Brain microvascular endothelial cell (primary cell): Measurements from ENCODE around the gene MT1B.

Experiments used
- DNase-seq: peaks from one replicate; pipeline ENCODE4 v3.0.0-alpha.2; 2020
- H3K27ac ChIP-seq: fragments of 250-450 bp; sonication (Bioruptor Pico); 2 replicates; pipeline ENCODE4 v1.5.1; 2020; ENCODE audit warnings: mild to moderate bottlenecking, moderate library complexity
- H3K27me3 ChIP-seq: fragments of 250-450 bp; sonication (Bioruptor Pico); replicated peaks from 2 replicates; pipeline ENCODE4 v1.5.1; 2020; ENCODE audit warnings: mild to moderate bottlenecking
- H3K36me3 ChIP-seq: fragments of 250-450 bp; sonication (Bioruptor Pico); replicated peaks from 2 replicates; pipeline ENCODE4 v1.5.1; 2020; ENCODE audit warnings: mild to moderate bottlenecking
- H3K4me3 ChIP-seq: 2 replicates; pipeline ENCODE4 v1.5.1; 2011; ENCODE audit warnings: low read depth, mild to moderate bottlenecking, control low read depth, low read length, moderate library complexity
- in situ Hi-C: cut with HindIII; loops from 2 replicates; pipeline ENCODE4 v1.10.0; 2017; ENCODE audit warnings: low sequenced_read_pairs, low pct_ligation_motif_present
- TF ChIP-seq, protein P1 (sequence below): IDR thresholded peaks from 2 replicates; pipeline ENCODE4 v1.5.1; 2011; ENCODE audit warnings: low read depth, mild to moderate bottlenecking, moderate library complexity, low read length, control low read depth, inconsistent platforms; ENCODE audit errors: missing control alignments

Gene MT1B

GRCh38 chr16:56683424-56684172 is 31.9 kb downstream of the MT1B start:
- DNase-seq = no peak
- TF ChIP-seq, protein P1, sequence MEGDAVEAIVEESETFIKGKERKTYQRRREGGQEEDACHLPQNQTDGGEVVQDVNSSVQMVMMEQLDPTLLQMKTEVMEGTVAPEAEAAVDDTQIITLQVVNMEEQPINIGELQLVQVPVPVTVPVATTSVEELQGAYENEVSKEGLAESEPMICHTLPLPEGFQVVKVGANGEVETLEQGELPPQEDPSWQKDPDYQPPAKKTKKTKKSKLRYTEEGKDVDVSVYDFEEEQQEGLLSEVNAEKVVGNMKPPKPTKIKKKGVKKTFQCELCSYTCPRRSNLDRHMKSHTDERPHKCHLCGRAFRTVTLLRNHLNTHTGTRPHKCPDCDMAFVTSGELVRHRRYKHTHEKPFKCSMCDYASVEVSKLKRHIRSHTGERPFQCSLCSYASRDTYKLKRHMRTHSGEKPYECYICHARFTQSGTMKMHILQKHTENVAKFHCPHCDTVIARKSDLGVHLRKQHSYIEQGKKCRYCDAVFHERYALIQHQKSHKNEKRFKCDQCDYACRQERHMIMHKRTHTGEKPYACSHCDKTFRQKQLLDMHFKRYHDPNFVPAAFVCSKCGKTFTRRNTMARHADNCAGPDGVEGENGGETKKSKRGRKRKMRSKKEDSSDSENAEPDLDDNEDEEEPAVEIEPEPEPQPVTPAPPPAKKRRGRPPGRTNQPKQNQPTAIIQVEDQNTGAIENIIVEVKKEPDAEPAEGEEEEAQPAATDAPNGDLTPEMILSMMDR = peak; percentile 36
- H3K27ac ChIP-seq = no peak overlapping the region
- in situ Hi-C loops = no loop called here
- H3K27me3 ChIP-seq = no peaks in the 10 kb centered on the region
- no peaks in the 10 kb centered on the region for H3K36me3 ChIP-seq
- H3K4me3 ChIP-seq = peak overlapping the region; percentile 68

GRCh38 chr16:56684256-56684925 is 32.7 kb downstream of the MT1B start:
- no peaks in the 10 kb centered on the region for H3K36me3 ChIP-seq
- in situ Hi-C loops = no loop called here
- H3K27me3 ChIP-seq = no peaks in the 10 kb centered on the region
- no peak overlapping the region for H3K27ac ChIP-seq
- no peak for DNase-seq
- H3K4me3 ChIP-seq = no peak overlapping the region
- TF ChIP-seq, protein P1 = no peak

DNA sequence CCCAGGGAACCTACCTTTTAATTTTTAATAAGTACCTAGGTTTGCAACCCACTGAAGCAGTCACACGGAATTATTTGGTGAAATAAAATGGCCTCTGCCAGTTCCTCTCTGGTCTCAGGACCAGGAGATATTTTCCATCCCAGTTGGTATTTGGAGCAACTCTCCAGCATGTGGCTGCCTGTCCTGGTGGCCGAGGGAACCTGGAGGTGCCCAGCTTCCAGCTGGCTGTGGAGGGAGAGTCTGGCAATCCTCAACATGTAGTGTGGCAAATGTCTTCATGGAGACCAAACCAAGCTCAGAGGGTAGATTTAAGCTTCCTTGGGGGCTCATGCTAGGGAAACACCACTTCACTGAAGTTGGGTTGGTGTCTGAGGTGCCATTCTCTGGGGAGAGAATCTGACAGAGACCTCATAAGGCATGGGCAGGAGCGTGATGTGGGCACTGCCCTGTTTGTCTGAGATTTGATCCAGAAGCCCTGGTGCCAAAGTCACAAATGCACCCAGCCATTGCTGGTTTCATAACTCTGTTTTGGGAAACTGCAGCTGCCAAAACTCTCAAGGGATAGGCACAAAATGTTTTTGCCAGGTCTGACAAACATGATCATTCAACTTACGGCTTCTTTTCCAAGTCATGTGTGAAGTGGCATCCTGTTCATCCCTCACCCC is 33.4 kb downstream of the MT1B start:
- in situ Hi-C loops = no loop called here
- Histone ChIP-seq H3K27ac (no peak overlapping the region), H3K4me3 (no peak overlapping the region), H3K27me3 (no peaks in the 10 kb centered on the region), H3K36me3 (no peaks in the 10 kb centered on the region)
- TF ChIP-seq, protein P1 = no peak
- no peak for DNase-seq

DNA sequence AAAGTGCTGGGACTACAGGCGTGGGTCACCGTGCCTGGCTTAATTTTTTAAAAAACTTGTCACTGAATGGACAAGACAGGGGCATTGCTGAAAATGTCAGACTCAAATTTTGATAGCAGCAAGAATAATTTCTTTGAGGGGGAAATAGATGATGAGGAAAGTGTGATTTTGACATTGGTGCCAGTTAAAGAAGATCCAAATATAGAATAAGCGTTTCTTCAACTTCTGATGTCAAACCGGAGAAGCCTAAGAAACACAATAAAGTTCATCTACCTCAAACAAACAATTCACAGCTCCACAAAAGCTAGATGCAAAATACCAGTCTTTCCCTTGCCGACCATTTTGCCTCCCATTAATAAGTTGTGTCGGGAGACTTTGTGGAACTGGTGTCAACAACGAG is 35.1 kb downstream of the MT1B start:
- Histone ChIP-seq H3K4me3 (no peak overlapping the region), H3K36me3 (no peaks in the 10 kb centered on the region), H3K27me3 (no peaks in the 10 kb centered on the region), H3K27ac (no peak overlapping the region)
- in situ Hi-C loops = no loop called here
- TF ChIP-seq, protein P1 = no peak
- no peak for DNase-seq

- Histone ChIP-seq H3K4me3 (no peak overlapping the region), H3K36me3 (no peaks in the 10 kb centered on the region), H3K27ac (no peak overlapping the region), H3K27me3 (no peaks in the 10 kb centered on the region)
- DNase-seq = no peak
- in situ Hi-C loops = no loop called here
- TF ChIP-seq, protein P1 = peak; percentile 9
Observed at GRCh38 chr16:56688762-56689161, 37.1 kb downstream of the MT1B start.
